ENCODE data around the gene DNAJA4. TPM values are rescaled to one million over a fixed set of nuclear protein-coding genes. Genes with fewer than 3 reads are reported as not detected.
A peak's percentile ranks its signal among the peaks of the same experiment; 100 is the strongest.

The DNAJA4 gene
- total and polyA plus RNA-seq, 10 donors, result 6.0 to 51.7 (median 14.8) TPM

- peaks cover 0 to 7% (median 2%) of the 10 kb centered on the region in 6 donors for H3K4me1 ChIP-seq
- TF ChIP-seq CTCF (IDR thresholded peaks at IDR 0.05 in 8 of 11, conservative IDR thresholded peaks at IDR 0.05 in 3 of 11), result no peak
- TF ChIP-seq POLR2AphosphoS5 (IDR thresholded peaks at IDR 0.05), result no peak
- TF ChIP-seq POLR2A (IDR thresholded peaks at IDR 0.05), result no peak
- DNase-seq, result no peak
- H3K36me3 ChIP-seq, result peaks cover 0 to 85% (median 42%) of the 10 kb centered on the region in 6 donors
- H3K27ac ChIP-seq, result no peak overlapping the region
- H3K27me3 ChIP-seq (replicated peaks in 1 of 7), result no peaks in the 10 kb centered on the region
- 63 to 100% (median 90%) methylated on average over 1 of the region's 1 CpG for WGBS, 5 donors
- intact Hi-C loops (cut with DNase I; ENCODE audit: low total_unique reads), result no loop called here
- H3K9me3 ChIP-seq, result no peaks in the 10 kb centered on the region
- no peak overlapping the region for H3K4me3 ChIP-seq
Measured at GRCh38 chr15:78292219-78292618, 27.9 kb downstream of the DNAJA4 start.

- H3K27me3 ChIP-seq (replicated peaks in 1 of 7), result peaks cover 0 to 8% (median 0%) of the 10 kb centered on the region in 7 donors
- intact Hi-C loops (cut with DNase I; ENCODE audit: low total_unique reads), result no loop called here
- peak; percentile 97 for DNase-seq
- peak within 1 kb of the TSS; percentile 69 to 88 (median 85) for H3K27ac ChIP-seq
- no peaks in the 10 kb centered on the region for H3K9me3 ChIP-seq
- TF ChIP-seq POLR2AphosphoS5 (IDR thresholded peaks at IDR 0.05), result peak; percentile 97 to 99 (median 98)
- TF ChIP-seq CTCF (IDR thresholded peaks at IDR 0.05 in 8 of 11, conservative IDR thresholded peaks at IDR 0.05 in 3 of 11), result peak in 1 of 11 experiments; percentile 25
- TF ChIP-seq POLR2A (IDR thresholded peaks at IDR 0.05), result peak; percentile 25 to 72 (median 47)
- H3K36me3 ChIP-seq, result peaks cover 0 to 14% (median under 1%) of the 10 kb centered on the region in 6 donors
- WGBS, 5 donors, result 0 to 1% (median 0%) methylated on average over 44 to 55 of the region's 55 CpGs
- peak within 1 kb of the TSS; percentile 79 to 99 (median 92) for H3K4me3 ChIP-seq
- H3K4me1 ChIP-seq, result peaks cover 7 to 48% (median 28%) of the 10 kb centered on the region in 6 donors
Measured at GRCh38 chr15:78299101-78299930, 35.0 kb downstream of the DNAJA4 start, which contains the start of gene SKIC8. Gene SKIC8 (minus strand): TSS chr15:78299609. CDS start chr15:78295686, 3,923 bp downstream.

- intact Hi-C loops (cut with DNase I; ENCODE audit: low total_unique reads), result no loop called here
- DNase-seq, result no peak
Measured at GRCh38 chr15:78301326-78301725, 37.0 kb downstream of the DNAJA4 start.

More at GRCh38 chr15:78301326-78301725, 37.0 kb downstream of the DNAJA4 start:
- H3K4me3 ChIP-seq, result no peak overlapping the region
- H3K36me3 ChIP-seq, result no peaks in the 10 kb centered on the region
- H3K27ac ChIP-seq, result no peak overlapping the region
- H3K27me3 ChIP-seq (replicated peaks in 1 of 7), result peaks cover 0 to 10% (median 0%) of the 10 kb centered on the region in 7 donors
- H3K9me3 ChIP-seq, result no peaks in the 10 kb centered on the region
- H3K4me1 ChIP-seq, result peaks cover 7 to 48% (median 28%) of the 10 kb centered on the region in 6 donors
- TF ChIP-seq POLR2A (IDR thresholded peaks at IDR 0.05) (no peak), POLR2AphosphoS5 (IDR thresholded peaks at IDR 0.05) (no peak), CTCF (IDR thresholded peaks at IDR 0.05 in 8 of 11, conservative IDR thresholded peaks at IDR 0.05 in 3 of 11) (no peak)
